ENCODE data around the gene ADIRF. TPM values are rescaled to one million over a fixed set of nuclear protein-coding genes. Genes with fewer than 3 reads are reported as not detected.
"Not testable (repeated sequence)": the region's sequence is repeated elsewhere in the genome, so short reads cannot be mapped to it uniquely, and the experiment has no call there.

ADIRF gene
- total and polyA plus RNA-seq, 9 of the 15 experiments (the other 6 are each of a cell fraction or from before 2014, with no cell fraction given) = 0.08 TPM; not detected in 8

- TF ChIP-seq ATF6 (CRISPR knock-in tag; IDR thresholded peaks at IDR 0.05) = no peak
- no peak for TF ChIP-seq TCF3 (CRISPR knock-in tag; IDR thresholded peaks at IDR 0.05)
- TF ChIP-seq PHF8 (IDR thresholded peaks at IDR 0.05; ENCODE audit: borderline replicate concordance, low read length) = no peak
- no peak for TF ChIP-seq PKNOX1 (IDR thresholded peaks at IDR 0.05)
- no peak for TF ChIP-seq MCM7 (IDR thresholded peaks at IDR 0.05)
Observed at GRCh38 chr10:86992929-86993328, 24.6 kb downstream of the ADIRF start (continued).

GRCh38 chr10:86999802-87000403, 31.6 kb downstream of the ADIRF start:
- WGBS (ENCODE audit: insufficient coverage, low coverage, missing lambda C conversion rate) = 42% methylated on average over 5 of the region's 6 CpGs
- H3K9me1 ChIP-seq (ENCODE audit: control insufficient read depth, insufficient read depth, low read length); H3K27me3 ChIP-seq (ENCODE audit: control insufficient read depth in 2 of 2, insufficient read depth in 2 of 2, low read length in 2 of 2); in situ Hi-C loops (cut with MboI); H3K79me2 ChIP-seq (ENCODE audit: control insufficient read depth, insufficient read depth, low read length); H3K9me3 ChIP-seq (replicated peaks; ENCODE audit: control insufficient read depth, insufficient read depth, low read depth, low read length); DNase-seq (ENCODE audit: extremely low read depth in 1 of 4, low spot score in 3 of 4); ATAC-seq; H3K4me2 ChIP-seq (ENCODE audit: insufficient read depth, low read length); H3K4me3 ChIP-seq; CTCF ChIA-PET (ENCODE audit: low intra/inter-chr PET ratio); H3K4me1 ChIP-seq (replicated peaks in 1 of 2; ENCODE audit: control insufficient read depth in 2 of 2, insufficient read depth in 2 of 2, low read length in 2 of 2); POLR2A ChIA-PET; H2AFZ ChIP-seq (ENCODE audit: low read depth, low read length); H3K9ac ChIP-seq (ENCODE audit: insufficient read depth in 1 of 2, low read depth in 2 of 2, low read length in 2 of 2); BruUV-seq (replicated peaks); FAIRE-seq; intact Hi-C loops (cut with micrococcal nuclease); H3K36me3 ChIP-seq (ENCODE audit: control insufficient read depth, insufficient read depth, low read length); H3K27ac ChIP-seq (ENCODE audit: extremely low read depth, low read depth, low read length); H4K20me1 ChIP-seq (replicated peaks; ENCODE audit: control insufficient read depth, insufficient read depth, low read length); TF ChIP-seq ATF3 (CRISPR knock-in tag; conservative IDR thresholded peaks at IDR 0.05): not testable (repeated sequence)
- TF ChIP-seq ATF3 (IDR thresholded peaks at IDR 0.05) = peak; percentile 44; the same call in 1 of the 2 replicates
- TF ChIP-seq FOSL1 (tag; conservative IDR thresholded peaks at IDR 0.05) = 0 out of 2 replicates have a peak, but pooled peaks have one; percentile 12

Measured in K562 (cell line).